Activated naive CD8-positive, alpha-beta T cell treated with anti-CD3 and anti-CD28 coated beads, Interleukin-2, amount 10 ng/mL, durations not matched to agents 7 days and 5 days (primary cell): ENCODE measurements around the gene SMIM1. TPM values are rescaled to one million over a fixed set of nuclear protein-coding genes. Genes with fewer than 3 reads are reported as not detected.

Experiments
- ATAC-seq: fragments of 150-1000 bp; cut with Tn5 transposase; one replicate; pipeline ENCODE4 v1.10.0; 2021; ENCODE audit warnings: low read depth, moderate library complexity
- POLR2A ChIA-PET: fragments of 350-600 bp; sonication (Branson Sonifier 250); formaldehyde crosslinking; loops from one replicate; lab custom pipeline; 2021; ENCODE audit warnings: antibody characterized with exemption; lab: Charles Lee
- DNase-seq: peaks from one replicate; pipeline ENCODE4 v3.0.0; 2021
- H3K27ac Mint-ChIP-seq: one replicate; pipeline ENCODE4 v1.8.0; 2022; ENCODE audit warnings: mild to moderate bottlenecking, mixed read lengths
- H3K27me3 Mint-ChIP-seq: one replicate; pipeline ENCODE4 v1.8.0; 2022; ENCODE audit warnings: mild to moderate bottlenecking, moderate library complexity, mixed read lengths
- H3K36me3 Mint-ChIP-seq: one replicate; pipeline ENCODE4 v1.8.0; 2021; ENCODE audit warnings: mild to moderate bottlenecking, mixed read lengths
- H3K4me1 Mint-ChIP-seq: one replicate; pipeline ENCODE4 v1.8.0; 2021; ENCODE audit warnings: mixed read lengths
- H3K4me3 Mint-ChIP-seq: one replicate; pipeline ENCODE4 v1.8.0; 2022; ENCODE audit warnings: mild to moderate bottlenecking, moderate library complexity, mixed read lengths
- H3K9me3 Mint-ChIP-seq: one replicate; pipeline ENCODE4 v1.8.0; 2021; ENCODE audit warnings: mixed read lengths
- total RNA-seq, 2 experiments: library from RNA; stranded (reverse); gene quantifications; one replicate each; pipeline ENCODE4 v1.2.3, GENCODE V29; 2021

Gene SMIM1
- total RNA-seq, 2 experiments from 2014 or later: 0.94 to 2.1 TPM

DNA sequence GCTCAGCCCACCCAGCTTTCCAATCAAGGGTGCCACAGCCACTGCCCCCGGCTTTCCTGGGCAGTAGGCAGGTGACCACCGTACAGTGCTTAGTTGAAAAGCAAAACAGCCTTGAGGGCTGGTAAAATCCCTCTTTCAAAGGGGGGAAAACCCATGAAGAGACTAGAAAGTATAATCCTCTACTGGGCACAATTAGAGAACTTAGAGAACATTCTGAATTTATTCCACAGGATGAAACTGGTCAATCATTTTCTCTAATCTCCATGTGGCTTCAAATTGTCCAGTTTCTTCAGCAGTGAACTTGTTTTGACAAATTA lies 39.0 kb downstream of the SMIM1 start:
- no peak overlapping the region for H3K4me3 Mint-ChIP-seq
- peaks cover 3% of the 10 kb centered on the region for H3K4me1 Mint-ChIP-seq
- H3K36me3 Mint-ChIP-seq: no peaks in the 10 kb centered on the region
- peaks cover 1% of the 10 kb centered on the region for H3K9me3 Mint-ChIP-seq
- no peaks in the 10 kb centered on the region for H3K27me3 Mint-ChIP-seq
- POLR2A ChIA-PET: no interaction called here
- H3K27ac Mint-ChIP-seq: no peak overlapping the region
- DNase-seq (no peak), ATAC-seq (no peak)

GRCh38 chr1:3814065-3814464 lies 41.5 kb downstream of the SMIM1 start:
- ATAC-seq (no peak), DNase-seq (no peak)
- no peaks in the 10 kb centered on the region for H3K27me3 Mint-ChIP-seq
- H3K9me3 Mint-ChIP-seq: no peaks in the 10 kb centered on the region
- no peaks in the 10 kb centered on the region for H3K36me3 Mint-ChIP-seq
- H3K27ac Mint-ChIP-seq: no peak overlapping the region
- POLR2A ChIA-PET: no interaction called here
- H3K4me3 Mint-ChIP-seq: no peak overlapping the region
- H3K4me1 Mint-ChIP-seq: peaks cover 3% of the 10 kb centered on the region

DNA sequence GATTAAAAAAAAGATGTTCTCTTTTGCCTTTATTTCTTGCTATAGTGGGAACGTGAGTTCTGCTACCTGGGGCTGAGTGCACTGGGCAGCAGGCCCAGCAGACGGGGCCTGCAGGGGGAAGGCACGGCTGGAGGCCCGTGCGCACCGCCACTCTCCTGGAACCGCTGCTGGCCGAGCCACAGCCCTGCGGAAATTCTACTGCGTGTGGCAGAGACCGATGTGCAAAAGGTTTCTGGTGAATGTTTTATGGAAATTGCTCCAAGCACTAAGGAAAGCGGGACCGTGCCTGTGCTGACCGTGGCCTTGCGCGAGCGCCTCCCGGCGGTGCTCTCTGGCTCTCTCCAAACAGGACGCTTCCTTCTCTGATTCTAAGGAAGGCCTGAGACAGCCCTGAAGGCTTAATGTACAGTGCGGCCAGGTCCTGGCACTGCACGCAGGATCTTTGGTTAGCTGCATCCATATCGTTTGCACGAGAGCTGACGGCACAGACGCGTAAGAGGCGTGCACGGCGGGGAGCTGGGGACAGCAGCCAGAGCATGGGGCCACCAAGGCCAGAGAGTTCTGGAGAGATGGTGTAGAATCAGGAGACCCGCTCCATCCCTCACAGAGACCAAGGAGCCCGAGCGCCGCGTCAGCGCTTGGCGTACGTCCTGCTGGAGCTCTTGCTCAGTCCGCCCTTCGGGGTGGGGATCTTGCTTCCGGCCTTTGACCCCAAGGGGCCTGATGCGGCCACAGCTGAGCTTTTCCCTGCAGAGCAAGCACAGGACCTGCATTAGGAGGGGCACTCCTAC lies 42.4 kb downstream of the SMIM1 start:
- Mint-ChIP-seq H3K4me3 (no peak overlapping the region), H3K27me3 (no peaks in the 10 kb centered on the region), H3K27ac (no peak overlapping the region), H3K9me3 (no peaks in the 10 kb centered on the region), H3K36me3 (no peaks in the 10 kb centered on the region), H3K4me1 (peaks cover 3% of the 10 kb centered on the region)
- POLR2A ChIA-PET: no interaction called here
- ATAC-seq (no peak), DNase-seq (no peak)

- DNase-seq: no peak
- POLR2A ChIA-PET: no interaction called here
- no peaks in the 10 kb centered on the region for H3K27me3 Mint-ChIP-seq
Observed at GRCh38 chr1:3816331-3817137, 44.0 kb downstream of the SMIM1 start.

DNA sequence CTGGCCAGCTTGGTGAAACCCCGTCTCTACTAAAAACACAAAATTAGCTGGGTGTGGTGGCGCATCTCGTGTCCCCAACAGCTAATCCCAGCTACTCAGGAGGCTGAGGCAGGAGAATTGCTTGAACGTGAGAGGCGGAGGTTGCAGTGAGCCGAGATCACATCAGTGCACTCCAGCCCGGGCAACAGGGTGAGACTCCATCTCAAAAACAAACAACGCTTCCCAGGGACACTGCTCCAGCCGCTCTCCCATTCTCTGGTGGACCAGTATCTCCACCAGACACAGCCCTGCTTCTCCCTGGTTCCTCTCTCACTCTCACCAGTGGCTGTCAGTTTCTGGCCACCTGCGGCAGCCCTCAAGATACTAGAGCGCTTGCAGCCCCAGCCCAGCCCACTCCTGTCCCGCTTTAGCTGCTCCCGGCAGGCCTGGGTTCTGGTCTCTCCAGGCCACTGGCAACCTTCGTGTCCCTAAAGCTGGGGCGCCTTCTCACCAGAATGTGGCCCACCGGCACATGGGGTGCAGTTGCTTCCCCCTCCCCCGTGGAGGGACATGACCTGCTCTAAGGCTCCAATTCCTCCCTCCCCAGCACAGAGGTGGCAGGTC lies 44.7 kb downstream of the SMIM1 start:
- POLR2A ChIA-PET: no interaction called here
- DNase-seq: no peak
- no peaks in the 10 kb centered on the region for H3K9me3 Mint-ChIP-seq
- no peaks in the 10 kb centered on the region for H3K36me3 Mint-ChIP-seq
- H3K27ac Mint-ChIP-seq: no peak overlapping the region
- no peaks in the 10 kb centered on the region for H3K27me3 Mint-ChIP-seq
- no peak for ATAC-seq
- H3K4me1 Mint-ChIP-seq: no peaks in the 10 kb centered on the region
- no peak overlapping the region for H3K4me3 Mint-ChIP-seq

More at GRCh38 chr1:3816331-3817137, 44.0 kb downstream of the SMIM1 start:
- ATAC-seq: no peak
- Mint-ChIP-seq H3K9me3 (no peaks in the 10 kb centered on the region), H3K4me3 (no peak overlapping the region), H3K27ac (no peak overlapping the region), H3K36me3 (no peaks in the 10 kb centered on the region), H3K4me1 (no peaks in the 10 kb centered on the region)

GRCh38 chr1:3817821-3818597 lies 45.5 kb downstream of the SMIM1 start:
- Mint-ChIP-seq H3K4me3 (no peak overlapping the region), H3K27me3 (no peaks in the 10 kb centered on the region), H3K9me3 (no peaks in the 10 kb centered on the region), H3K27ac (peak overlapping the region; percentile 21), H3K4me1 (no peaks in the 10 kb centered on the region), H3K36me3 (no peaks in the 10 kb centered on the region)
- DNase-seq (no peak), ATAC-seq (no peak)
- POLR2A ChIA-PET: no interaction called here

DNA sequence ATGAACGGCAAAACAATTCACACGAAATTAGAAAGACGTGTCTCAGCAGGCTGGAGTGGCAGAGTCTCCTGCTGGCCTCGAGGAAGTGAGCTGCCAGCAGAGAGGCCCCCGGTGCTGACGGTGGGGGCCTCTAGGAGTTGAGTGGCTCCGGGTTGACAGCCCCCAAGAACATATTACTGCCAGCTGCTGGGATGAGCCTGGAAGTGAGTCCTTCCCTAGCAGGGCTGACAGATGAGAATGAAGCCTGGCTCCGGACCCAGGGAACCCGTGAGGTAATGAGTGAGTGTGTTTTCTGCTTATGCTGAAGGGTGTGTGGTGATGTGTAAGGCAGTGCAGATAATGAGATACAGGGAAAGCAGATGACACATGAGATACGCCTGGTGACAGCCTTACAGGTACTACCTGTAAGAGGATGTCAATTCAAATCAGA lies 47.2 kb downstream of the SMIM1 start:
- H3K4me1 Mint-ChIP-seq: no peaks in the 10 kb centered on the region
- no peaks in the 10 kb centered on the region for H3K27me3 Mint-ChIP-seq
- POLR2A ChIA-PET: no interaction called here
- H3K27ac Mint-ChIP-seq: peak overlapping the region; percentile 2
- H3K4me3 Mint-ChIP-seq: no peak overlapping the region
- ATAC-seq (no peak), DNase-seq (no peak)
- H3K36me3 Mint-ChIP-seq: peaks cover 1% of the 10 kb centered on the region
- no peaks in the 10 kb centered on the region for H3K9me3 Mint-ChIP-seq

- no peak overlapping the region for H3K4me3 Mint-ChIP-seq
- no peaks in the 10 kb centered on the region for H3K27me3 Mint-ChIP-seq
- ATAC-seq (no peak), DNase-seq (no peak)
- H3K4me1 Mint-ChIP-seq: no peaks in the 10 kb centered on the region
- H3K9me3 Mint-ChIP-seq: no peaks in the 10 kb centered on the region
- H3K27ac Mint-ChIP-seq: no peak overlapping the region
- peaks cover 1% of the 10 kb centered on the region for H3K36me3 Mint-ChIP-seq
- POLR2A ChIA-PET: no interaction called here
Observed at GRCh38 chr1:3820316-3820715, 47.8 kb downstream of the SMIM1 start.

GRCh38 chr1:3821004-3821403 lies 48.5 kb downstream of the SMIM1 start:
- H3K4me3 Mint-ChIP-seq: no peak overlapping the region
- H3K27me3 Mint-ChIP-seq: no peaks in the 10 kb centered on the region
- no peak overlapping the region for H3K27ac Mint-ChIP-seq
- peaks cover 1% of the 10 kb centered on the region for H3K36me3 Mint-ChIP-seq
- H3K9me3 Mint-ChIP-seq: no peaks in the 10 kb centered on the region
- DNase-seq: no peak
- H3K4me1 Mint-ChIP-seq: no peaks in the 10 kb centered on the region
- no peak for ATAC-seq
- POLR2A ChIA-PET: no interaction called here

DNA sequence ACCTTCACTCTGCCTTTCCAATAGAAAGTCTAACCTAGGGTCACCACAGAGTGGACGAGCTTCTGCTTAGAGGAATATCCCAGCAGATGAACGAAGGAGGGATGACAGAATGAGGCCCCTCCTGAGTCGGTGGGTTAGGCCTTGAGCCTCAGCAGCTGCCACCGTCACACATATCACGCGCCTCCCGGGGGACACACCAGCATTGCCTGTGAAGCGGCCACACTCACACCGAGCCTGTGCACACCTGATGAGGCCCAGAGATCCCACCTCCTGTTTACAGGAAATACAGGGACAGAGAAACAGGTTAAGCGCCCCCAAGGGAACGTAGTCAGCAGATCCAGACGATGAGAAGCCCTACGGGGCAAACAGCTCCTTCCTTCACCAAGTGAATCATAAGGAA lies 48.9 kb downstream of the SMIM1 start:
- Mint-ChIP-seq H3K9me3 (no peaks in the 10 kb centered on the region), H3K27me3 (no peaks in the 10 kb centered on the region), H3K36me3 (peaks cover 1% of the 10 kb centered on the region), H3K27ac (no peak overlapping the region), H3K4me1 (no peaks in the 10 kb centered on the region), H3K4me3 (no peak overlapping the region)
- POLR2A ChIA-PET: no interaction called here
- no peak for ATAC-seq
- DNase-seq: no peak

- Mint-ChIP-seq H3K4me3 (no peak overlapping the region), H3K27ac (no peak overlapping the region), H3K9me3 (no peaks in the 10 kb centered on the region), H3K36me3 (peaks cover 1% of the 10 kb centered on the region), H3K4me1 (no peaks in the 10 kb centered on the region), H3K27me3 (no peaks in the 10 kb centered on the region)
- ATAC-seq (no peak), DNase-seq (no peak)
- POLR2A ChIA-PET: no interaction called here
Observed at GRCh38 chr1:3821908-3822307, 49.4 kb downstream of the SMIM1 start.

DNA sequence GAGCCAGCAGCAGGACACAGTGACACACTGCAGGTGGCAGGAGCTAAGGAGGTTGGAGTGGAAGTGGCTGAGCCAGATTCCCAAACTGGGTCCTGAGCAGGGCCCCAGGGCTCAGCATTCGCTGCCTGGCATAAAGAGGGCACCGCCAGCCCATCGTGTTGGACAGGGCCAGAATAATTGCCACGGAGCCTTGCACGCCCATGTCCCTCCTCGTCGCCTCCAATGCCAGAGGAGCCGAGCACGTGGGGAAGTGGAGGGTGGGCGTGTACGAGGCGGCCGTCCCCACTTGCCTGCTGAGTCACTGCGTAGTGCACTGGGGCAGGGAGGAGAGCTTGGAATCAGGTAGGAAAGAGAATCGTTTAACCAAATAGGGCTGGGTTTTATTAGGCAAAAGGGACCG lies 49.9 kb downstream of the SMIM1 start:
- no peaks in the 10 kb centered on the region for H3K4me1 Mint-ChIP-seq
- H3K27me3 Mint-ChIP-seq: no peaks in the 10 kb centered on the region
- no peaks in the 10 kb centered on the region for H3K9me3 Mint-ChIP-seq
- no peak overlapping the region for H3K27ac Mint-ChIP-seq
- ATAC-seq: no peak
- POLR2A ChIA-PET: no interaction called here
- DNase-seq: no peak
- H3K4me3 Mint-ChIP-seq: no peak overlapping the region
- H3K36me3 Mint-ChIP-seq: peaks cover 1% of the 10 kb centered on the region

- Mint-ChIP-seq H3K4me1 (no peaks in the 10 kb centered on the region), H3K27ac (no peak overlapping the region), H3K9me3 (no peaks in the 10 kb centered on the region), H3K27me3 (no peaks in the 10 kb centered on the region), H3K36me3 (peaks cover 7% of the 10 kb centered on the region), H3K4me3 (no peak overlapping the region)
- ATAC-seq: no peak
- POLR2A ChIA-PET: no interaction called here
- no peak for DNase-seq
Observed at GRCh38 chr1:3824650-3825049, 52.1 kb downstream of the SMIM1 start.
